NCI-H1105 treated with DMSO at 0.1 percent for 48 hours (cell line): ENCODE measurements around the gene CCDC183.
"Not testable (repeated sequence)": the region's sequence is repeated elsewhere in the genome, so short reads cannot be mapped to it uniquely, and the experiment has no call there.

ENCODE experiments used
- DNase-seq: peaks from one replicate; lab custom pipeline; 2025; lab: John Stamatoyannopoulos, UW

CCDC183 gene

DNA sequence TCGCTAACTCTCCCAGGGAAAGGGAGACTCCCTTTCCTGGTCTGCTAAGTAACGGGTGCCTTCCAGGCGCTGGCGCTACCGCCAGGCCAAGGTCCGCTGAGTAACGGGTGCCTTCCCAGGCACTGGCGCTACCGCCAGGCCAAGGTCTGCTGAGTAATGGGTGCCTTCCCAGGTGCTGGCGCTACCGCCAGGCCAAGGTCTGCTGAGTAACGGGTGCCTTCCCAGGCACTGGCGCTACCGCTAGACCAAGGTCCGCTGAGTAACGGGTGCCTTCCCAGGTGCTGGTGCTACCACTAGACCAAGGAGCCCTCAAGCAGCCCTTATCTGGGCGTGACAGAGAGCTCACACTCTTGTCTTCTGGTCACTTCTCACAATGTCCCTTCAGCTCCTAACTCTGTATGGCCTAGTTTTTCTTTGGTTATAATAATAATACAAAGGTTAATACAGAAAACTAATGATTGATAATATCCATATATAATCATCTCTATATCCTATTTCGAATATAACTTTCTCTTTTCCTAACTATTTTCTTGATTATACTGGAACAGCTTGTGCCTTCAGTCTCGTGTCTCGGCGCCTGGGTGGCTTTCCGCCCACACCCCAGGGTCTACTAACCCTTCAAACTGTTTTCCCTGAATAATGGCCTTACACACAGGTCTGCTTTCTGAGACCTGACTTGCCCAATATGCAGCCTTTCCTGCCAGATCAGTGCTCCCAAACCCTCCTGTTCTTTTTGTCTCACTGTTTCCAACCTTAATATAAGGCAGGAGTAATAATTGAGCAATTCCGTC, 10.4 kb upstream of the CCDC183 start:
- not testable (repeated sequence) for DNase-seq

DNA sequence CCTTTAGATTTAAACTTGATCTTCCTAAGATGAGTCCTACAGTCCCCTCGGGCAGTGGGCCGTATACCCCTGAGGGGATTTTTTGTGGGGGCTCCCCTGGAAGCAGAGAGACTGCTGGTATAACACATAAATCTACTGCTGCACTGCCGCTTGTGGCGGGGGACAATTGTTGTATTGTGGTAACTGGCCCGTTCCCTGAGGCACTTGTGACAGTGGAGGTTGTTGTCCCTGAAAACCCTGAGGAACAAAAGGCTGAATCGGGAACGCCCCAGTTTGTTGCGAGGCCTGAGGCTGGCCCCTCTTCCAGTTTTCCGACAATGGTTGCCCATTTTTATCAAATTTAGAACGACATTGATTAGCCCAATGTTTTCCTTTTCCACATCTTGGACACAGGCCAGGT, 9.7 kb upstream of the CCDC183 start:
- DNase-seq: no peak

DNA sequence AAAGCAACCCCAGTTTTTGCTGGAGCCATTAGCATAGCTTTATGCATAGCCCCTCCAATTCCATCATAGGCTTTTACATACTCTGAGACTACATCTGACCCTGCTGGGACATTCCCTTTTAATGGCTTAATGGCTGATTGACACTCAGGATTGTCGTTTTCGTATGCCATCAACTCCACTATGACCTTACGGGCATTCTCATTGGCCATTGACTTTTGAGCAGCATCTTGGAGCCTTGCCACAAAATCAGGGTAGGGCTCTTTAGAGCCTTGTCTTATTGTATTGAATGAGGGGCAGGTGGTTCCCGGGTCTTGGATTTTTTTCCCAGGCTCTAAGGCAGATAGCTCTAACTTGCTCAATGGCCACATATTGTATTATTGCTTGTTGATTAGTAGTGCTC, 9.2 kb upstream of the CCDC183 start:
- peak; percentile 47 for DNase-seq

DNA sequence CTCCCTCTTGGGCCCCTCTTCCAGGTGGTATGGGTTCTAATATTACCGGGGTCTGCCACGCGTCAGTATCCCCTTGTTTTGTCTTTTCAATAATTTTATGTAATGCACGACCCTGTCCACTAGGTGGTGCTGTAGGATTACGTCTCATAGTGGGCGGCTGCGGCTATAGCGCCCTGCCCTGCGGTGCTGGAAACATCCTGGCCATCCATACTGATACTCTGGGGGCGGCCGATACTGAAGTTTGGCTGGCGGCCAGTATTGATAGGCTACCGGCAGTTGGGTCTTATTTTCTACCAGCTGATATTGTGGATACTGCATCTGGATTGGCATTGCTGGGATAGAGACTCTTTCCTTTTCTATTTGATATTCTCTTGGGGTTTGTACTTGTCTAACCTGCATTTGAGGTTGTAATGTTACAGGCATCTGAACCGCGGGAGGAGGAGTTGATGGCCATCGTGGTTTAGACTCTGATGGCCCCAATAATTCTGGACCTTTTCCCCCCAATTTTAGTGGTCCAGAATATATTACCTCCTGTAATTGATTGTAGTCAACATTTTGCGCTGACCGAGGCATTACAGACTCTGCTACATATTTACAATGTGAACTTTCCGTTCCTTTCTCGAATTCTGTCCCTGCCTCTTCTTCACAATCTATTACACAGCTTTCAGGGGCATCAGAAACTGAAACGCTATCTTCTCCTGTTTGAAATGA, 8.3 kb upstream of the CCDC183 start:
- peak; percentile 69 for DNase-seq

DNA sequence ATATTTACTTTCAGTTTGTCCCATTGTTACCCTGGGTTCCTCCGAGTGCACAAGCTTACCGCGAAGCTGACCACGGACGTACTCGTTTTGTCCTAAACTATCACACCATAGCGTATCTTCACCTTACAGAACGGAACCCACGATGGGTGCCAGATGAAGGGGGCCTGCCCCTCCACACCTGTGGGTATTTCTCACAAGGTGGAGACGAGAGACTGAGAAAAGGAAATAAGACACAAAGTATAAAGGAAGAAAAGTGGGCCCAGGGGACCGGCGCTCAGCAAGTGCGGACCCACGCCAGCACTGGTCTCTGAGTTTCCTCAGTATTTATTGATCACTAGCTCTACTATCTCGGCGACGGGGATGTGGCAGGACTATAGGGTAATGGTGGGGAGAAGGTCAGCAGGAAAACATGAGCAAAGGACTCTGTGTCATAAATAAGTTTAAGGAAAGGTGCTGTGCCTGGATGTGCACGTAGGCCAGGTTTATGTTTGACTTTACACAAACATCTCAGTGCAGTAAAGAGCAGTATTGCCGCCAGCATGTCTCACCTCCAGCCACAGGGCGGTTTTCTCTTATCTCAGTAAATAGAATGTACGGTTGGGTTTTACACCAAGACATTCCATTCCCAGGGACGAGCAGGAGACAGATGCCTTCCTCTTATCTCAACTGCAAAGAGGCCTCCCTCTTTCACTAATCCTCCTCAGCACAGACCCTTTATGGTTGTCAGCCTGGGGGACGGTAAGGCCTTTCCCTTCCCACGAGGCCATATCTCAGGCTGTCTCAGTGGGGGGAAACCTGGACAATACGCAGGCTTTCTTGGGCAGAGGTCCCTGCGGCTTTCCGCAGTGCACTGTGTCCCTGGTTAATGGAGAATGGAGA, 7.3 kb upstream of the CCDC183 start:
- DNase-seq: not testable (repeated sequence)

DNA sequence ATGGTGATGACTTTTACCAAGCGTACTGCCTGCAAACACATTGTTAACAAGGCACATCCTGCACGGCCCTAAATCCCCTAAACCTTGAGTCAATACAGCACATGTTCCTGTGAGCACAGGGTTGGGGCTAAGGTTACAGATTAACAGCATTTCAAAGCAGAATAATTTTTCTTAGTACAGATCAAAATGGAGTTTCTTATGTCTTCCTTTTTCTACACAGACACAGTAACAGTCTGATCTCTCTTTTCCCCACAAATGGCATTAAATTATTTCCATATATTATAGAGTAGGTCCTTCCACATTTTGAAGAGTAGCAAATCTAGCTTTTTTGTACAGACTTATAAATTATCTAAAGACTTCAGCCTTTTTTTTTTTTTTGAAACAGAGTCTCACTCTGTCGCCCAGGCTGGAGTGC, 6.6 kb upstream of the CCDC183 start:
- DNase-seq: no peak

DNA sequence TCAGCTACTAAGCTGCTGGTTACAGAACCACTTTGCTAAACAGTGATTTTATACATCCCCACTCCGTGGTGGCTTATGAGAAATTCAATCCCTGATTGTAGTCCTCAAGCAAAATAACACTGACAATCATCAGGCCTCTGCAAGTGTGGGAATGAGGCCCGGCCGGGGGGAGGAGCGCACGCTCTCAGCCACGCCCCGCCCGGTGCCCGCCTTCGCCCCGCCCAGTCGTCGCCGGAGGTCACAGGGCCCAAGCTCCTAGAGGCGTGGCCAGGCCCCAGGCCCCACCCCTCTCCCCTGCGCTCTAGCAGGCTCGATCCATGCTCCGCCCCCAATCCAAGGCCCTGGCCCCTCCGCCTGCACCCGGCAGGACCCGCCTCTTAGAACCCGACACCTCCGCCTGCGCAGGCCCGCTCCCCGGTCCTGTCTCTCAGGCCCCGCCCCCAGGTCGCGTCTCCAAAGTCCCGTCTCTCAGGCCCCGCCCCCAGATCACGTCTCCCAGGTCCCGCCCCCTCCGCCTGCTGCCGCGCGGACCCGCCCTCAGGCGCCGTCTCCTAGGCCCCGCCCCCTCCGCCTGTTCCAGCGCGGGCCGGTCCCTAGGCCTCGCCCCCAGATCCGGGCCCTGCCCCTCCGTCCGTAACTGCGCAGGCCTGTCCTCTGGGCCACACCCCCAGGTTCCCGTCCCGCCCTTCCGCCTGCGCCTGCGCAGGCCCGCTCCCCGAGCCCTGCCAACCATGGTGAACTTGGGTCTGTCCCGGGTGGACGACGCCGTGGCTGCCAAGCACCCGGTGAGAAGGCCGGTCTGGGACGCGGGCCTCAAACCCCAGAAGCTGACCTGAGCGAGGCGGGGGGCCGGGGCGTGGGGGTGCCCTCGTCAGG, 5.3 kb upstream of the CCDC183 start, which contains the start of gene TMEM141:
Gene TMEM141 (plus strand): TSS at position 705 of the 876 bp plus-strand sequence. CDS start 27 bp downstream, at position 732.
- DNase-seq: peak; percentile 98

DNA sequence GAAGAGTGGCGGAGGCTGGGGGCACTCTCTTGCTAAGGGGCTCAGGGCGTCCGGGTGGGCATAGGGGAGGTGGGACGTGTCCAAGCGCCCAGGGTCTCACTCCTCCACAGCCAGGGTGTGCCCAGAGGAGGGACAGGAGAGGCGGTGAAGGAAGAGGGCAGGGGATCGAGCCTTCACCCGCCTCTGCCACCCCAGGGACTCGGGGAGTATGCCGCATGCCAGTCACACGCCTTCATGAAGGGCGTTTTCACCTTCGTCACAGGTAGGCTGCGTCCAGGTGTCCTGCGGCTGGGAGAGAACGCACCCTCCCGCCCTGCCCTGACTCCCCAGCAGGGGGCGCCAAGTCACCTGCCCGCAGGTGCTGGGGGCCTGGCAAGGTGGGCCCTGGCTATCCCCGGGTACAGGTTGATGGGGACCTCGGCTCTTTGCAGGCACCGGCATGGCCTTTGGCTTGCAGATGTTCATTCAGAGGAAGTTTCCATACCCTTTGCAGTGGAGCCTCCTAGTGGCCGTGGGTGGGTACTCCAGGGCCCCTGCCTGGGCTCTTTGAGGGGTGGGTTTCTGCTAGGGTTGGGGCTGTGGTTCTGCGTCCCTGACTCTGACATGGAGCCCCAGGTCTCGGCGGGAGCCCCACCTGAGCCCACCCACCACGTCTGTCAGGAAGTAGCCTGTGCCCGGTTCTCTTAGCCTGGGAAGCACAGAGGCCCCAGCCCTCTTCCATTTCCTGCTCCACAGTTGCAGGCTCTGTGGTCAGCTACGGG, 4.4 kb upstream of the CCDC183 start:
- peak; percentile 30 for DNase-seq

DNA sequence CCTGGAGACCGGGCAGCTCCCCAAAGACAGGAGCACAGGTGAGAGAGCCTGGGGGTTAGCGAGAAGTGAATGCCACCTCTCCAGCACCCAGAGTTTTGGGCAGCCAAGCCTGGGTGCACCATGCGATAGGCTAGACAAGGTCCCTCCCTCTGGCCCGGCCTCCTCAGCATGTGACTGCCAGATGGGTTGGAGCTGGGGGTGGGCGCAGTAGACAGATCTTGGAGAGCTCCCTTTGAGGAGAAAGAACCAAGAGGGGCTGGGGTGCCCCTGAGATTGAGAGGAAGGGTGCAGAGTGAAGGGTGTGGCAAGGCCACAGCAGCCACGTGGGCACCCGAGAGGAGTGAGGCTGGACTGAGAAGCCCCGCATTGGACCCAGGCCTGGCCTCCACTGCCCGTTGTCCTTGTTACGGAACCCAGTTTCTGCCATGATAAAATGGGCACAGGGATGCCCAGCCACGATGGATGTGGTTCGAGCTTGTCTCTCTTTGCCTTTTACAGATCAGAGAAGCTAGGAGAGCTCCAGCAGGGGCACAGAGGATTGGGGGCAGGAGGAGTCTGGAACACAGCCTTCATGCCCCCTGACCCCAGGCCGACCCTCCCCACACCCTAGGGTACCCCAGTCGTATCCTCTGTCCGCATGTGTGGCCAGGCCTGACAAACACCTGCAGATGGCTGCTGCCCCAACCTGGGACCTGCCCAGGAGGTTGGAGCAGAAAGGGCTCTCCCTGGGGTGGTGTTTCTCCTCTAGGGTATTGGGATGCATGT, 3.6 kb upstream of the CCDC183 start:
- no peak for DNase-seq

DNA sequence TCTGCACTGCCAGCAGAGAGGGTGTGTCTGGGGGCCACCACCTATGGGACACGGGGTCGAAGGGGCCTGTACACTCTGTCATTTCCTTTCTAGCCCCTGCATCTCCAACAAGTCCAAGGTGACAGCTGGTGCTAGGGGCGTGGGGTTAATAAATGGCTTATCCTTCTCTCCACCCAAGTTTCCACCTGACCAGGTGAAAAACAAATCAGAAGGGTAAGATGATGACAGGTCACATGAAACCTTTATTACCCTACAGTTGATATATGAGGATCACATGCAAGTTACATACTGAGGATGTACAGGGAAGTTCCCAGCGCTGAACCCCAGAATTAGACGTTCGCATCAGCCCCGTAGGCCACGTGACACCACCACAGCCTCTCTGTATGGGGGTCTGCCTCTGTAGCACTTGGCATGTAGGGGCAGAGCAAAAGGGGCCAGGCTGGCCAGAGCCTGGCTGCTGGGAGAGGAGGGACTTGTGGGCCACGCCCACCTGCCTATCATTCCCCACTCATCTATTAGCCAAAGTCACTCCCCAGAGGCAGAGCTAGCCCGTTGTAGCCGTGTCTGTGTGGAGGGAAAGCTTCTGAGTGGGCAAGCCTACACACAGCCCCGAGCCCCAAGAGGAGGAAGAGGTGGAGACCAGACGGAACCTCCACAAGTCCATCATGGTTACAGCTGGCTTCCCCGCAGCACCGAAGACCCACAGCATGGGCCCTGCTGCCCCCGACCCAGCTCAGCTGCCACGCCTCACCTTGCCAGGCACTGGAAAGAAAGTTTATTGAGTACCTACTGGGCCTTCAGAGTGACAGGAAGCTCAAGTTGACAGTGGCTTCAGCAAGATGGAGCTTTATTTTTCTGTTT, 2.8 kb upstream of the CCDC183 start:
- no peak for DNase-seq

DNA sequence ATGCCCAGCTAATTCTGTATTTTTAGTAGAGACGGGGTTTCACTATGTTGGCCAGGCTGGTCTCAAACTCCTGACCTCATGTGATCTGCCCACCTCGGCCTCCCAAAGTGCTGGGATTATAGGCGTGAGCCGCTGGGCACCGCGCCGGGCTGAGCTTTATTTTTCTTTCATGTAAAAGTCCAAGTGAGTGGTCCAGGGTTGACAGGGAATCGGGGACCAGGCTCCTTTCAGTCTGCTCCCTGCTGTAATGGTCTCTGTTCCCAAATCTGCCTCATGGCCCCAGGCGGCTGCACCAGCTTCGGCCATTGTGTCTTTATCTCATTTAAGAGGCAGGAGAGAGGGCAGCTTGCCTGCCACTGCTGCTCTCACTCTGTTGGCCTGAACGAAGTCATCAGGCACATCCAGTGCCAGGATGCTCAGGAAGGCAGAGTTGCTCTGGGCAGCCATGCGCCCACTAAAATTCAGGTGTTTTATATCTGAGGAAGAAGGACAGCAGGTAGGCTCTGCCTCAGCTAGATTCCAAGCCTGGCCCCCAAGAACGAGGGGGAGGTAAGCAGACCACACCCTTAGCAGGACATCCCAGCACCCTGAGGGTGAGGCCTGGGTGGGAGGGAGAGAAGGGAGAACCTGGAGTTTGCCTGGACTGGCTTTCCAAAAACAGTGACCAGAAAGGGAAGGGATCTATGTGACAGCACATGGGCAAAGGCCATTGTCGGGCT, 1.7 kb upstream of the CCDC183 start:
- DNase-seq: no peak

DNA sequence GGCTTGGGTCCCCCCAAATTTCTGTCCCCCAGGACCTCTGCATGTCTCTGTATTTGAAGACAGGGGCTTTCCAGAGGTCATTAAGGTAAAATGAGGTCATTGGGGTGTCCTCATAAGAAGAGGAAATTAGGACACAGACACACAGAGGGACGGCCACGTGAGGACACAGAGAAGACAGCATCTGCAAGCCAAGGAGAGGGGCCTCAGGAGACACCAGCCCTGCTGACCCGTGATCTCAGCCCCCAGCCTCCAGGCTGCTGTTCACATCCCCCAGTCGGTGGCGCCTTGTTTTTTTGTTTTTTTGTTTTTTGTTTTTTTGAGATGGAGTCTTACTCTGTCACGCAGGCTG, 1.2 kb upstream of the CCDC183 start:
- DNase-seq: no peak

DNA sequence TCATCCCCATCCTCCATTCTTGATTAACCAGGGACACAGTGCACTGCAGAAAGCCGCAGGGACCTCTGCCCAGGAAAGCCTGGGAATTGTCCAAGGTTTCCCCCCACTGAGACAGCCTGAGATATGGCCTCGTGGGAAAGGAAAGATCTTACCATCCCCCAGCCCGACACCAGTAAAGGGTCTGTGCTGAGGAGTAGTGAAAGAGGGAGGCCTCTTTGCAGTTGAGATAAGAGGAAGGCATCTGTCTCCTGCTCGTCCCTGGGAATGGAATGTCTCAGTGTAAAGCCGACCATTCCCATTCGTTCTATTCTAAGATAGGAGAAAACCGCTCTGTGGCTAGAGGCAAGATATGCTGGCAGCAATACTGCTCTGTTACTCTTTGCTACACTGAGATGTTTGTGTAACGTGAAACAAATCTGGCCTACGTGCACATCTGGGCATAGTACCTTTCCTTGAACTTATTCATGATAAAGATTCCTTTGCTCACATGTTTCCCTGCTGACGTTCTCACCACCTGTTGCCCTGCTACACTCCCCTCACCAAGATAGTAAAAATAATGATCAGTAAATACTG, 723 bp downstream of the CCDC183 start:
- DNase-seq: not testable (repeated sequence)

DNA sequence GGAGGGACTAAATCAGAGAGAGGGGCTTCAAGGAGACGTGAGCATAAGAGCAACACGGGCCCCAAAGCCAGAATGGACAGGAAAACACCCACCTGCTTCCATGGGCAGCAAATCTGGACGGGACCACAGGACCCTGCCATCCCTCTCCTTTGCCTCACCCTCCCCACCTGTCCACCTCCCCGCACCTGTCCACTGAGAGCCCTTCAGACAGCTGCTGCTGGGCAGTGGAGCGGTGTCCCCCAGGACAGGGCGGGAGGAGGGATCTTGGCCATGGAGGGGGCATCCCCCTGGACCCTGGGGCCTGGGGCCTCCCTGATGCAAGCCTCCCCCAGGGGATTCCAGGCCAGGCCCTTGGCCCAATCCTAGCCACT, 2.6 kb downstream of the CCDC183 start:
- DNase-seq: no peak

DNA sequence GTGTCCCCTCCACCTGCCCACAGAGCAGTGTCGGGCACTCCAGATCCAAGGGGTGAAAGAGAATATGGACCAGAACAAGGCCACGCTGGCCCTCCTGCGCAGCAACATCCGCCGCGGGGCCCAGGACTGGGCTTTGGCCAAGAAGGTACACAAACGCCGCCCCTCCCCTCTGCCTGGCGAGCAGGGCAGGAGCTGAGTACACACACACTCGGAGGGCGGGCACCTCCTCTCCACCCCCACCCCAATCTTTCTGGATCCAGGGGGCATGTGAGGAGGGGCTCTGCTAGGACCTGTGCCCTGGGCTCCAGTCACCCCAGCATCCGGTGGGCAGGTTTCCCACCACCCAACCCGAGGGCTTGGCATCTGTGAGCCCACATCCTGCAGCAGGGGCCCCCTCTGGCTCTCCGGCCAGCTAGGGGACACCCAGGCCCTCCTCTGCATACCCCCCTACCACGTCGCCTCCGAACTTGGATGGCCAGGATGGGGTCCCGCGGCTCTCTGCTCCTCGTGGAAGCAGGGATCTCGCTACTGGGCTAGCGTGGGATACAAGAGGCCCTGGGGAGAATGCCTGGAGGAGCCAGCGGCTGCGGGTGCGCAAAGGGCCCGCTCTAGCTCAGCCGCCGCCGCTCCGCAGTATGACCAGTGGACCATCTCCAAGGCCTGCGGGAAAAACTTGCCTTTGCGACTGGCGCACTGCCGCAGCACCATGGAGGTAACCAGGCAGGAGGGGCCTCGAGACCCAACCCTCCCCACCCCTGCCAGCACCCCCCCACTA, 3.1 kb downstream of the CCDC183 start:
- peak; percentile 38 for DNase-seq

DNA sequence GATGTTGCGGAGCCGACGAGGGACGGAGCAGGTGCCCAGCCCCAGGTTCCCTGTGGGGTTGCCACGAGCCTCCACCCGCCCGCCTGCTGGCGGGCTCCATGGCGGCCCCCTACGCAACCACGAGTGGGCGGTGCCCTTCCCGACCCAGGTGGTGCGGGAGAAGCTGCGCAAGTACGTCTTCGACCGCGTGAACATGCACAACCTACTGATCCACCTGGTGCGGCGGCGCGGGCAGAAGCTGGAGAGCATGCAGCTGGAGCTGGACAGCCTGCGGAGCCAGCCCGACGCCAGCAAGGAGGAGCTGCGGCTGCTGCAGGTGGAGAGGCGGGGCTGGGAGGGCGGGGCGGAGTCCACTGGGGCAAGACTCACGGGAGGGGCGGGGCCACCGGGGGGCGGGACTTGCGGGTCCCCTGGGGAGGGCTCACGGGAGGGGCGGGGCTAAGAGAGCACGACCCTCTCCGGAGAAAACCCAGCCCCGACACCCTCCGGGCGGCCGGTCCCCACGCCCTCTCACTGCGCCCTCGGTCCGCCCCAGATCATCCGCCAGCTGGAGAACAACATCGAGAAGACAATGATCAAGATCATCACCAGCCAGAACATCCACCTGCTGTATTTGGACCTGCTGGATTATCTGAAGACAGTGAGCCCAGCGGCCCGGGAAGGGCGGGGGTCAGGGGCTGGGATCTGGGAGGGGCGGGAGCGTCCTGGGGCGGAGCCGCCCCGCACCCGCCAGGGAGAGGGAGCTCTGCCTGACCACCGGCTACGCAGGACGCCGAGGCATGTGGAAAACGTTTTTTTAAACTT, 3.9 kb downstream of the CCDC183 start:
- DNase-seq: peak; percentile 93
